Epithelial cell of proximal tubule (primary cell): ENCODE results near the gene DPP10. TPM values are rescaled to one million over a fixed set of nuclear protein-coding genes. Genes with fewer than 3 reads are reported as not detected.

Source experiments
- DNase-seq: peaks from one replicate; pipeline ENCODE4 v3.0.0-alpha.2; 2011; ENCODE audit warnings: low read depth
- H3K4me3 ChIP-seq: 2 replicates; pipeline ENCODE4 v1.5.1; 2011; ENCODE audit warnings: low read depth, mild to moderate bottlenecking, low read length
- total RNA-seq: library from RNA; depleted of rRNA; stranded (reverse); fragments of >200 nt; gene quantifications from 2 replicates; pipeline ENCODE4 v1.2.3, GENCODE V29; 2015
- TF ChIP-seq, protein P1 (sequence below): conservative IDR thresholded peaks from 2 replicates; pipeline ENCODE4 v1.5.1; 2012; ENCODE audit warnings: low read depth, mild to moderate bottlenecking, low read length

DPP10 gene
- total RNA-seq, 1 donor from 2014 or later, result 0.06 TPM

DNA sequence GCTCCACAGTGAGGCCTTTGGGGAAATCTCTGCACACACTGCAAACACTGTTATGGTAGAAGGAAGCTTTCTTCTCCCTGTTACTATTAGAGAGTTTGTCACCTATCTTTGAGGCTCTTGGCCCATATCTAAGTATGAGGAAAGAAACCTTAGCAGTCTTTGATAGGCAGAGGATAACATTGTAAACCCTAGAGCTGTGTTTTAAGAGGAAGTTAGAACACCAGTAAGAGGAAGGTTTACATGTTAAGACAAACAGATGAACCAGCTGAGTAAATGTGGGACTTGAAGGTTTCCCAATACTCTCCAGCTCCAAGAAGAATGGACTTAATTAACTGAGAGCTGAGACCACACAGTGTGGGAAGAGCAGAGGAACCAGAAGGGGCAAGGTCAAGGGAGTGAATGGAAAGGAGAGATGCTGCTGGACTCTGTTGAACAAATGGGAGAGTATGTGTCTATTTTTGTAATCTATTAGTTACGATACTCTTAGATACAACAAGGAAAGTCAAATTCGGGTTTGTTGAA lies 257.0 kb downstream of the DPP10 start:
- TF ChIP-seq, protein P1, sequence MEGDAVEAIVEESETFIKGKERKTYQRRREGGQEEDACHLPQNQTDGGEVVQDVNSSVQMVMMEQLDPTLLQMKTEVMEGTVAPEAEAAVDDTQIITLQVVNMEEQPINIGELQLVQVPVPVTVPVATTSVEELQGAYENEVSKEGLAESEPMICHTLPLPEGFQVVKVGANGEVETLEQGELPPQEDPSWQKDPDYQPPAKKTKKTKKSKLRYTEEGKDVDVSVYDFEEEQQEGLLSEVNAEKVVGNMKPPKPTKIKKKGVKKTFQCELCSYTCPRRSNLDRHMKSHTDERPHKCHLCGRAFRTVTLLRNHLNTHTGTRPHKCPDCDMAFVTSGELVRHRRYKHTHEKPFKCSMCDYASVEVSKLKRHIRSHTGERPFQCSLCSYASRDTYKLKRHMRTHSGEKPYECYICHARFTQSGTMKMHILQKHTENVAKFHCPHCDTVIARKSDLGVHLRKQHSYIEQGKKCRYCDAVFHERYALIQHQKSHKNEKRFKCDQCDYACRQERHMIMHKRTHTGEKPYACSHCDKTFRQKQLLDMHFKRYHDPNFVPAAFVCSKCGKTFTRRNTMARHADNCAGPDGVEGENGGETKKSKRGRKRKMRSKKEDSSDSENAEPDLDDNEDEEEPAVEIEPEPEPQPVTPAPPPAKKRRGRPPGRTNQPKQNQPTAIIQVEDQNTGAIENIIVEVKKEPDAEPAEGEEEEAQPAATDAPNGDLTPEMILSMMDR, result no peak
- no peak overlapping the region for H3K4me3 ChIP-seq
- DNase-seq, result no peak

DNA sequence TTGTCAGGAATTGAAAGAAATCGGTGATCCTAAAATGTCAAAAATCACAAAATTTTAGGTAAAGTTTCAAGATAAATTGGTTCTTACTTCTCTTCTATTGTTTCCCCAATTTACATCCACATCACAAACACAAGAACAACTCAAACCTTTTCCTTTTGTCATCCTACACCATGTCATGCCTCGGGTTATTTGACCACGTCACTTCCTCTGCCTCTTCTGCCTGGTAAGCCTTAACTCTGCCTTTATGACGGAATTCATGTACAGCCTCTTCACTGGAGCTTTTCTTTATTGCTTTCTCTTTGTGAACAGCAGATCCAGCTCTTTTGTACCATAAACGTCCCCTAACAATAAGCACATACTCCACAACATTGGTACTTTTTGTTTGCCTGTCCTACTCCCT lies 258.0 kb downstream of the DPP10 start:
- DNase-seq, result no peak
- TF ChIP-seq, protein P1, result no peak
- H3K4me3 ChIP-seq, result no peak overlapping the region

GRCh38 chr2:114709936-114710850 lies 267.8 kb downstream of the DPP10 start:
- H3K4me3 ChIP-seq, result no peak overlapping the region
- no peak for DNase-seq
- TF ChIP-seq, protein P1, result no peak

DNA sequence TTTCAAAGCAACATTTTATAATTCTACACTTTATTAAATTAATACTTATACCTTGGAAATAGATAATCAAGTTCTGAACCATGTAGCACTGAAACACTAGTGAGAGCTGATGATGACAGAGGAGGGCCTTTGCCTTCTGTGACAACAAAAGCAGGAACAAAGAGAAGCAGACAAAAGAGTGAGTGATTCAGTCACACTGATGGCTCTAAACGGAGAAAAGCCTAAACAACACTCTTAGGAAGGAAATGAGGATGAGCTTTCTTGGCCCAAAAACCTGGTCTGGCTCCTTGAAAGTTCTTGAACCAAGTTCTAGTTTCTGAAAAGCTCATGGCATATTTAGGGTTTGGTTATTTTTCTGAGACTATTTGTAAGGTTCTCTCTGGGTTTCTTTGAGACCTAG lies 271.9 kb downstream of the DPP10 start:
- H3K4me3 ChIP-seq, result no peak overlapping the region
- TF ChIP-seq, protein P1, result no peak
- no peak for DNase-seq

- DNase-seq, result no peak
- H3K4me3 ChIP-seq, result no peak overlapping the region
- TF ChIP-seq, protein P1, result no peak
These were observed 274.6 kb downstream of the DPP10 start for GRCh38 chr2:114717049-114717448.

DNA sequence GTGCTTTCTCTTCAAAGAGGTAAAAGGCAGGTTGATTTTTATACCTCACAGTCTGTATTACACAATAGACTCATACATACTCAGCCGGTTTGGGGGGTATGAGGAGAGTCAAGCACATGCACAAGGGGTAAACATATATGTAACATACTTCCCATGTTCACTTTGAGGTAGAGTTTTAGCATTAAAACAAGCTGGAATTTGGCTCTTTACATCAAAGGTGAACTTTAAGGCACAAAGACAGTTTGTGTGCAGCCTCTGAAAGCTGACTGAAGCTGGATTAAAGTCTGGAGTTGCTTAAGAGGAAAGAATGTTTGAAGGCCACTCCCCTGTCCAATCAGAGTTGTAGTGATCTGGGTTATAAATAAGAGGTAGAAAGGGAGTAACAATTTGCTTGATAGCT lies 282.0 kb downstream of the DPP10 start:
- no peak for DNase-seq

More for the DNA sequence above, 282.0 kb downstream of the DPP10 start:
- no peak overlapping the region for H3K4me3 ChIP-seq
- TF ChIP-seq, protein P1, result no peak
